Fibroblast of lung (primary cell): ENCODE results near the gene HSPBAP1. TPM values are rescaled to one million over a fixed set of nuclear protein-coding genes. Genes with fewer than 3 reads are reported as not detected.

ENCODE experiments used
- DNase-seq, 2 donors: peaks; one replicate each; pipeline versions ENCODE4 v3.0.0 to v3.0.0-alpha.2; 2010; ENCODE audit warnings: low read depth in 2 of 2
- H2AFZ ChIP-seq: 2 replicates; pipeline ENCODE4 v1.5.1; 2012; ENCODE audit warnings: low read length, control low read depth, inconsistent platforms
- H3K27ac ChIP-seq: 2 replicates; pipeline ENCODE4 v1.5.1; 2011; ENCODE audit warnings: low read length, control low read depth; ENCODE audit not compliant: insufficient read depth
- H3K27me3 ChIP-seq: 2 replicates; pipeline ENCODE4 v1.5.1; 2011; ENCODE audit warnings: mild to moderate bottlenecking, low read length; ENCODE audit not compliant: control insufficient read depth, insufficient read depth
- H3K36me3 ChIP-seq: 2 replicates; pipeline ENCODE4 v1.5.1; 2011; ENCODE audit warnings: low read length; ENCODE audit not compliant: control insufficient read depth, insufficient read depth
- H3K4me1 ChIP-seq: 2 replicates; pipeline ENCODE4 v1.5.1; 2011; ENCODE audit warnings: low read length; ENCODE audit not compliant: control insufficient read depth, insufficient read depth; ENCODE audit errors: extremely low read depth
- H3K4me2 ChIP-seq: 2 replicates; pipeline ENCODE4 v1.5.1; 2011; ENCODE audit warnings: low read length, control low read depth; ENCODE audit not compliant: insufficient read depth; ENCODE audit errors: extremely low read depth
- H3K4me3 ChIP-seq, 4 experiments: fragments of 200-600 bp in 1 of 4; sonication (generic) in 1 of 4; replicated peaks in 1 of 4; 2 replicates each; pipeline ENCODE4 v1.5.1; 2011 to 2016; ENCODE audit warnings: low read length in 4 of 4, low read depth in 3 of 4, mild to moderate bottlenecking in 3 of 4, control low read depth in 2 of 4, inconsistent platforms in 1 of 4, mixed read lengths in 1 of 4; ENCODE audit not compliant: insufficient read depth in 1 of 4; ENCODE audit errors: control extremely low read depth in 1 of 4
- H3K79me2 ChIP-seq: 2 replicates; pipeline ENCODE4 v1.5.1; 2012; ENCODE audit warnings: mild to moderate bottlenecking, low read length, inconsistent platforms; ENCODE audit not compliant: control insufficient read depth, insufficient read depth
- H3K9ac ChIP-seq: 2 replicates; pipeline ENCODE4 v1.5.1; 2011; ENCODE audit warnings: mild to moderate bottlenecking, low read length, control low read depth; ENCODE audit not compliant: insufficient read depth
- H3K9me3 ChIP-seq: 2 replicates; pipeline ENCODE4 v1.5.1; 2012; ENCODE audit warnings: low read depth, low read length; ENCODE audit not compliant: control insufficient read depth, insufficient read depth
- H4K20me1 ChIP-seq: 2 replicates; pipeline ENCODE4 v1.5.1; 2011; ENCODE audit warnings: low read length; ENCODE audit not compliant: control insufficient read depth, insufficient read depth; ENCODE audit errors: extremely low read depth
- EZH2 ChIP-seq: IDR thresholded peaks from 2 replicates; pipeline ENCODE4 v1.5.1; 2012; ENCODE audit warnings: low read length, control low read depth, mild to moderate bottlenecking; ENCODE audit errors: missing control alignments
- polyA plus RNA-seq, 2 donors: library from polyadenylated mRNA; depleted of rRNA in 1 of 2; stranded (reverse) in 1 of 2; unstranded in 1 of 2; fragments of >200 nt; gene quantifications; 2 replicates each; pipeline ENCODE4 v1.2.1, GENCODE V29; 2011 to 2012; ENCODE audit warnings: missing spikeins in 1 of 2
- total RNA-seq: library from RNA; depleted of rRNA; stranded (reverse); fragments of >200 nt; gene quantifications from 2 replicates; pipeline ENCODE4 v1.2.1, GENCODE V29; 2014
- TF ChIP-seq, protein P1 (sequence below), 2 donors: IDR thresholded peaks in 1 of 2; conservative IDR thresholded peaks in 1 of 2; 1 replicate in 1 of 2; 2 replicates in 1 of 2; pipeline ENCODE4 v1.5.1; 2011 to 2012; ENCODE audit warnings: low read length in 2 of 2, control low read depth in 1 of 2, inconsistent platforms in 1 of 2, low read depth in 1 of 2, mild to moderate bottlenecking in 1 of 2

Gene HSPBAP1
- total and polyA plus RNA-seq, 2 donors (not counting 1 experiment from before 2014, with no cell fraction given): 5.2 to 12.4 TPM

DNA sequence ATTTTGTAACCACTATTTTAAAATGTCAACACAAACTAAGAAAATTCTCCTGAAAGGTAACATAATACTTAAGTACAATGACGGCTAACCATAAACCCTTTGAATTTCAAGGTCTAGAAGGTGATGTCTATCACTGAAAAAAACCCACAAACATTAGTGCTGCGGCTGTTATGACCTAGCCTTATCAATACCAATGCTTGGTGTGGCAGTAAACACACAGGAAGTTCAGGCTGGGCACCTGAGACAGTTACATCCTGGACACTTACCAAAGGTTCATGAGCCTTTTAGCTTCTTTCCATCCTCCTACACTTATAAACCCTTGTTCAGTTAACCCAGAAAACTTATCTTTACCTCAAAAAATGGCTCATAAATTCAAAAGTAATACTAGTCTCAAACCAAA lies 5.8 kb downstream of the HSPBAP1 start:
- no peaks in the 10 kb centered on the region for H3K36me3 ChIP-seq
- H3K9me3 ChIP-seq: no peaks in the 10 kb centered on the region
- no peak overlapping the region for H3K4me3 ChIP-seq
- H4K20me1 ChIP-seq: no peaks in the 10 kb centered on the region
- no peak for TF ChIP-seq EZH2
- TF ChIP-seq, protein P1, sequence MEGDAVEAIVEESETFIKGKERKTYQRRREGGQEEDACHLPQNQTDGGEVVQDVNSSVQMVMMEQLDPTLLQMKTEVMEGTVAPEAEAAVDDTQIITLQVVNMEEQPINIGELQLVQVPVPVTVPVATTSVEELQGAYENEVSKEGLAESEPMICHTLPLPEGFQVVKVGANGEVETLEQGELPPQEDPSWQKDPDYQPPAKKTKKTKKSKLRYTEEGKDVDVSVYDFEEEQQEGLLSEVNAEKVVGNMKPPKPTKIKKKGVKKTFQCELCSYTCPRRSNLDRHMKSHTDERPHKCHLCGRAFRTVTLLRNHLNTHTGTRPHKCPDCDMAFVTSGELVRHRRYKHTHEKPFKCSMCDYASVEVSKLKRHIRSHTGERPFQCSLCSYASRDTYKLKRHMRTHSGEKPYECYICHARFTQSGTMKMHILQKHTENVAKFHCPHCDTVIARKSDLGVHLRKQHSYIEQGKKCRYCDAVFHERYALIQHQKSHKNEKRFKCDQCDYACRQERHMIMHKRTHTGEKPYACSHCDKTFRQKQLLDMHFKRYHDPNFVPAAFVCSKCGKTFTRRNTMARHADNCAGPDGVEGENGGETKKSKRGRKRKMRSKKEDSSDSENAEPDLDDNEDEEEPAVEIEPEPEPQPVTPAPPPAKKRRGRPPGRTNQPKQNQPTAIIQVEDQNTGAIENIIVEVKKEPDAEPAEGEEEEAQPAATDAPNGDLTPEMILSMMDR (conservative IDR thresholded peaks at IDR 0.05 in 1 of 2, IDR thresholded peaks at IDR 0.05 in 1 of 2; ENCODE audit: low read depth in 1 of 2, low read length in 2 of 2): no peak
- no peaks in the 10 kb centered on the region for H3K79me2 ChIP-seq
- no peak overlapping the region for H2AFZ ChIP-seq
- no peaks in the 10 kb centered on the region for H3K27me3 ChIP-seq
- H3K4me2 ChIP-seq: no peak overlapping the region
- H3K4me1 ChIP-seq: peaks cover 4% of the 10 kb centered on the region
- H3K27ac ChIP-seq: no peak overlapping the region
- no peak overlapping the region for H3K9ac ChIP-seq
- no peak for DNase-seq

DNA sequence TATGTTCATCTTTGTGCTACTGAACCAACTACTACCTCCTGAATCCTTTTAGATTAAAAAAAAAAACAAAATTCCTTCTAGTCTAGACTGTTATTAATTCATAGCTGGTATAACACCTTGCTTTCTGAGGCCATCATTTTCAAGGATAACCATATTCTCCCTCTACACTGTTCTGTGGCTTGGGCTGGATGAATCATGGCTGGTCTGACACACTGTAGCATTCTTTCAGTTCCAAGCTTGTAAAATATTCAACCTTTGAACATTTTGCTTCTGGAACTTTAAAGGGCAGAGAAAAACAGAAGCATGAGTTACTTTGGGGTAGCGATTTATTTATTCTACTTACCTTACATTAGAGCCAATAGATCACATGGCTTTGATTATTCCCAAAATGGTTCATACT lies 7.6 kb downstream of the HSPBAP1 start:
- Histone ChIP-seq H3K4me1 (peaks cover 4% of the 10 kb centered on the region), H3K4me3 (no peak overlapping the region), H4K20me1 (no peaks in the 10 kb centered on the region), H3K9ac (no peak overlapping the region), H2AFZ (no peak overlapping the region), H3K27me3 (no peaks in the 10 kb centered on the region), H3K36me3 (no peaks in the 10 kb centered on the region), H3K79me2 (no peaks in the 10 kb centered on the region), H3K4me2 (no peak overlapping the region), H3K27ac (no peak overlapping the region), H3K9me3 (no peaks in the 10 kb centered on the region)
- TF ChIP-seq, protein P1 (conservative IDR thresholded peaks at IDR 0.05 in 1 of 2, IDR thresholded peaks at IDR 0.05 in 1 of 2; ENCODE audit: low read depth in 1 of 2, low read length in 2 of 2): no peak
- no peak for TF ChIP-seq EZH2
- peak; percentile 29 to 83 for DNase-seq

DNA sequence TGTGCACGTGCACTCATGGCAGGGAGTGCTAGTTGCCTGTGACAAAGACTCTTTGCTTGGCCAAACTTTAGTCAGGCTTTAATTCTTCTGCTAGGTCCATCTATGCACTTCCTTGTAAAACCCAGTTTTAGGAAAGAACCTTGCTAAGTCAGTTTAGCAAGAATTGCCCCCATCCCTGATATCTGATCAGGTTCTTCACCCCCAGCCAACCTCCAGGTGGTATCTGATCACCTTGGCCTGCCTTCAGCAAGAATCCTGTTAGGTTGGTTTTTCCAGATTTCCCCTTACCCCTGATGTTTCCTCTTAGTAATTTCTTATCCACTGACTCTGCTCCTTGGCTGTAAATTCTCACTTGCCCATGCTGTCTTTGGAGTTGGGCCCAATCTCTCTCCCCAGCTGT lies 8.4 kb downstream of the HSPBAP1 start:
- no peak for DNase-seq
- TF ChIP-seq, protein P1 (conservative IDR thresholded peaks at IDR 0.05 in 1 of 2, IDR thresholded peaks at IDR 0.05 in 1 of 2; ENCODE audit: low read depth in 1 of 2, low read length in 2 of 2): no peak
- no peak for TF ChIP-seq EZH2
- H4K20me1 ChIP-seq: no peaks in the 10 kb centered on the region

More for the DNA sequence above, 8.4 kb downstream of the HSPBAP1 start:
- no peak overlapping the region for H2AFZ ChIP-seq
- H3K27ac ChIP-seq: no peak overlapping the region
- H3K79me2 ChIP-seq: no peaks in the 10 kb centered on the region
- H3K4me1 ChIP-seq: peaks cover 4% of the 10 kb centered on the region
- H3K4me2 ChIP-seq: no peak overlapping the region
- no peaks in the 10 kb centered on the region for H3K27me3 ChIP-seq
- H3K9ac ChIP-seq: no peak overlapping the region
- no peak overlapping the region for H3K4me3 ChIP-seq
- H3K9me3 ChIP-seq: no peaks in the 10 kb centered on the region
- no peaks in the 10 kb centered on the region for H3K36me3 ChIP-seq
